GM12878 (cell line): Measurements from ENCODE around the gene ZNF341. TPM values are rescaled to one million over a fixed set of nuclear protein-coding genes. Genes with fewer than 3 reads are reported as not detected.

ENCODE experiments used
- ATAC-seq: fragments of 200-7000 bp; cut with Tn5 transposase; 3 replicates; pipeline ENCODE4 v1.9.1; 2020; ENCODE audit warnings: mild to moderate bottlenecking, moderate library complexity
- BruUV-seq: library from RNA; stranded (reverse); fragments of 400-500 nt; replicated peaks from 2 replicates; lab custom pipeline; 2021; lab: Mats Ljungman, UMichigan
- CTCF ChIA-PET: fragments of 300-600 bp; sonication (Branson Sonifier 250); formaldehyde crosslinking; extraction: SDS; loops from one replicate; lab custom pipeline; 2021; ENCODE audit warnings: inconsistent platforms; lab: Yijun Ruan, JAX
- POLR2A ChIA-PET: fragments of 350-600 bp; formaldehyde crosslinking; extraction: SDS; loops from one replicate; lab custom pipeline; 2021; ENCODE audit warnings: inconsistent platforms; lab: Charles Lee
- RAD21 ChIA-PET: fragments of 300-600 bp; sonication (Branson Sonifier 250); formaldehyde crosslinking; loops from one replicate; lab custom pipeline; 2023; ENCODE audit warnings: antibody characterized with exemption; ENCODE audit not compliant: unreplicated experiment; lab: Charles Lee
- SMC1A ChIA-PET: fragments of 300-600 bp; sonication (Branson Sonifier 250); formaldehyde crosslinking; loops from one replicate; lab custom pipeline; 2023; ENCODE audit not compliant: unreplicated experiment, uncharacterized antibody; lab: Charles Lee
- DNase-seq: peaks from one replicate; pipeline ENCODE4 v3.0.0-alpha.2; 2011; ENCODE audit warnings: low read depth, low spot score
- FAIRE-seq: peaks from 3 replicates; lab custom pipeline; 2011; peaks lifted over from hg19 to GRCh38; lab: Jason Lieb, UNC
- H2AFZ ChIP-seq: 2 replicates; pipeline ENCODE4 v1.6.0; 2011; ENCODE audit warnings: low read depth, low read length, control low read depth; ENCODE audit not compliant: control insufficient read depth
- H3K27ac ChIP-seq: 2 replicates; pipeline ENCODE4 v1.5.1; 2011; ENCODE audit warnings: control low read depth; ENCODE audit not compliant: control insufficient read depth, insufficient read depth
- H3K27me3 ChIP-seq, 2 experiments: replicated peaks in 1 of 2; 2 replicates each; pipeline versions ENCODE4 v1.6.0 to v1.6.1; 2011; ENCODE audit warnings: low read length in 1 of 2; ENCODE audit not compliant: control insufficient read depth in 2 of 2, insufficient read depth in 2 of 2
- H3K36me3 ChIP-seq, 2 experiments: 2 replicates each; pipeline ENCODE4 v1.5.1; 2011; ENCODE audit warnings: low read length in 1 of 2; ENCODE audit not compliant: control insufficient read depth in 2 of 2, insufficient read depth in 2 of 2
- H3K4me1 ChIP-seq: 2 replicates; pipeline ENCODE4 v1.6.1; 2011; ENCODE audit warnings: mild to moderate bottlenecking, low read length, moderate library complexity, mixed read lengths; ENCODE audit not compliant: control insufficient read depth, insufficient read depth
- H3K4me2 ChIP-seq: 2 replicates; pipeline ENCODE4 v1.6.0; 2011; ENCODE audit warnings: control low read depth; ENCODE audit not compliant: control insufficient read depth, insufficient read depth
- H3K4me3 ChIP-seq: fragments of 200-600 bp; sonication (generic); 2 replicates; pipeline ENCODE4 v1.5.1; 2016
- H3K79me2 ChIP-seq: 2 replicates; pipeline ENCODE4 v1.6.0; 2011; ENCODE audit warnings: low read length; ENCODE audit not compliant: control insufficient read depth, insufficient read depth
- H3K9ac ChIP-seq: 2 replicates; pipeline ENCODE4 v1.8.0; 2011; ENCODE audit warnings: low read length, control low read depth, mixed read lengths; ENCODE audit not compliant: control insufficient read depth, insufficient read depth
- H3K9me3 ChIP-seq: replicated peaks from 3 replicates; pipeline ENCODE4 v1.5.1; 2011; ENCODE audit warnings: mild to moderate bottlenecking, low read length; ENCODE audit not compliant: control insufficient read depth, insufficient read depth
- H4K20me1 ChIP-seq: 2 replicates; pipeline ENCODE4 v1.6.0; 2011; ENCODE audit not compliant: control insufficient read depth, insufficient read depth
- CUX1 ChIP-seq: IDR thresholded peaks from 2 replicates; pipeline ENCODE4 v1.6.1; 2012; ENCODE audit warnings: improper control_type of control experiment, low read depth, low read length; ENCODE audit not compliant: insufficient replicate concordance
- HDAC2 ChIP-seq: fragments of 200-600 bp; sonication (generic); IDR thresholded peaks from 2 replicates; pipeline ENCODE4 v1.6.1; 2017
- JUND ChIP-seq: IDR thresholded peaks from 2 replicates; pipeline ENCODE4 v1.6.1; 2012; ENCODE audit warnings: low read depth, mild to moderate bottlenecking, low read length, improper control_type of control experiment, moderate library complexity
- POU2F2 ChIP-seq: IDR thresholded peaks from 3 replicates; pipeline ENCODE4 v1.6.1; 2011; ENCODE audit warnings: low read depth, mild to moderate bottlenecking, low read length, borderline replicate concordance
- SMARCA5 ChIP-seq: fragments of 450-650 bp; IDR thresholded peaks from 2 replicates; pipeline ENCODE4 v1.6.1; 2017; ENCODE audit warnings: mild to moderate bottlenecking
- SUZ12 ChIP-seq: fragments of 200-600 bp; sonication (generic); IDR thresholded peaks from one replicate; pipeline ENCODE4 v1.6.1; 2018; ENCODE audit warnings: antibody characterized with exemption, mild to moderate bottlenecking; ENCODE audit not compliant: unreplicated experiment
- ZNF592 ChIP-seq: fragments of 450-650 bp; IDR thresholded peaks from 2 replicates; pipeline ENCODE4 v1.6.1; 2017; ENCODE audit warnings: mild to moderate bottlenecking, moderate library complexity
- WGBS: methylation state at CpG from one replicate; pipeline ENCODE4 v1.1.6; 2016; ENCODE audit warnings: low lambda C conversion rate; ENCODE audit not compliant: insufficient replicate concordance, insufficient coverage; ENCODE audit errors: missing lambda C conversion rate; 5-methylcytosine and 5-hydroxymethylcytosine counted together
- in situ Hi-C: fragments of 300-500 bp; cut with MboI; formaldehyde crosslinking; loops from 9 replicates; pipeline ENCODE4 v1.14.3; 2018; ENCODE audit warnings: mixed read lengths
- intact Hi-C: fragments of 100-400 bp; cut with micrococcal nuclease; formaldehyde crosslinking; loops from one replicate; pipeline ENCODE4 v1.14.2; 2022; ENCODE audit not compliant: unreplicated experiment
- polyA plus RNA-seq, 11 experiments: library from polyadenylated mRNA; depleted of rRNA in 4 of 11; unstranded in 6 of 11; stranded (reverse) in 5 of 11; fragments of >200 nt; fragmentation: Nextera tagmentation in 4 of 11; fragmentation: Illumina TruSeq in 1 of 11; extraction: Ambion mirVana in 4 of 11; extraction: Trizol in 1 of 11; gene quantifications; 1 replicate in 1 of 11; 2 replicates in 10 of 11; pipeline versions ENCODE4 v1.2.1 to v1.2.3, GENCODE V29; 2011 to 2016; ENCODE audit warnings: inconsistent platforms in 2 of 11, missing spikeins in 2 of 11, low read depth in 1 of 11
- total RNA-seq, 4 experiments: library from RNA; depleted of rRNA in 3 of 4; stranded (reverse); fragments of >200 nt in 3 of 4; fragmentation: Illumina TruSeq in 1 of 4; extraction: Trizol in 1 of 4; gene quantifications; 2 replicates each; pipeline versions ENCODE4 v1.2.1 to v1.2.3, GENCODE V29; 2013 to 2021

ZNF341 gene
- total and polyA plus RNA-seq, 10 of the 15 experiments (the other 5 are each of a cell fraction or from before 2014, with no cell fraction given) = 0.18 to 5.0 (median 2.6) TPM

- no TSS peak for BruUV-seq
- no peak overlapping the region for H3K9ac ChIP-seq
- no peaks in the 10 kb centered on the region for H3K9me3 ChIP-seq
- no peak overlapping the region for H2AFZ ChIP-seq
- no peak for FAIRE-seq
- H3K36me3 ChIP-seq = peaks cover under 1 to 11% of the 10 kb centered on the region in 2 experiments
- WGBS = 98% methylated on average over 5 of the region's 5 CpGs
- intact Hi-C loops (no loop called here), in situ Hi-C loops (no loop called here)
- DNase-seq = no peak
- H4K20me1 ChIP-seq = peaks cover 4% of the 10 kb centered on the region; the same call in 1 of the 2 replicates
- TF ChIP-seq SMARCA5 (no peak), CUX1 (no peak), JUND (no peak), ZNF592 (no peak), POU2F2 (no peak), HDAC2 (no peak), SUZ12 (no peak)
- no peak for ATAC-seq
- H3K27ac ChIP-seq = no peak overlapping the region
- H3K4me1 ChIP-seq = peaks cover 10% of the 10 kb centered on the region
- H3K4me2 ChIP-seq = no peak overlapping the region; the same call in 1 of the 2 replicates
- ChIA-PET SMC1A (interaction anchor here (2.0 kb wide), 1 partner anchor 11 kb away, joined by 6 read pairs; no protein-coding TSS in a partner anchor), POLR2A (no interaction called here), CTCF (interaction anchor here (1.0 to 1.7 kb wide), 3 partner anchors 9 to 33 kb away, joined by 4 read pairs; no protein-coding TSS in a partner anchor), RAD21 (no interaction called here)
- no peaks in the 10 kb centered on the region for H3K27me3 ChIP-seq
- peak overlapping the region; percentile 1; the same call in 1 of the 2 replicates for H3K4me3 ChIP-seq
- H3K79me2 ChIP-seq = peaks cover 78% of the 10 kb centered on the region
Observed at GRCh38 chr20:33817411-33817810, 85.6 kb downstream of the ZNF341 start.
